Astrocyte (in vitro differentiated cells and primary cell): ENCODE results near the gene CPXM1. TPM values are rescaled to one million over a fixed set of nuclear protein-coding genes. Genes with fewer than 3 reads are reported as not detected.

Experiments
- DNase-seq: peaks from one replicate; pipeline ENCODE4 v3.0.0-alpha.2; 2010; ENCODE audit warnings: low read depth
- FAIRE-seq: peaks from 2 replicates; lab custom pipeline; 2011; peaks lifted over from hg19 to GRCh38; lab: Jason Lieb, UNC
- H2AFZ ChIP-seq: 2 replicates; pipeline ENCODE4 v1.6.0; 2012; ENCODE audit warnings: low read depth, low read length, inconsistent platforms
- H3K27ac ChIP-seq: 2 replicates; pipeline ENCODE4 v1.5.1; 2011; ENCODE audit warnings: low read depth, low read length, inconsistent platforms
- H3K27me3 ChIP-seq: 2 replicates; pipeline ENCODE4 v1.6.0; 2011; ENCODE audit warnings: low read length, inconsistent platforms; ENCODE audit not compliant: insufficient read depth
- H3K36me3 ChIP-seq: 2 replicates; pipeline ENCODE4 v1.5.1; 2011; ENCODE audit warnings: low read length, inconsistent platforms; ENCODE audit not compliant: insufficient read depth
- H3K4me1 ChIP-seq: 2 replicates; pipeline ENCODE4 v1.5.1; 2011; ENCODE audit warnings: low read length, inconsistent platforms; ENCODE audit not compliant: insufficient read depth
- H3K4me2 ChIP-seq: 2 replicates; pipeline ENCODE4 v1.6.0; 2012; ENCODE audit warnings: low read length, inconsistent platforms
- H3K4me3 ChIP-seq: 2 replicates; pipeline ENCODE4 v1.5.1; 2011; ENCODE audit warnings: low read depth, mild to moderate bottlenecking, low read length, inconsistent platforms; ENCODE audit not compliant: insufficient read depth
- H3K79me2 ChIP-seq: 2 replicates; pipeline ENCODE4 v1.6.0; 2012; ENCODE audit warnings: mild to moderate bottlenecking, low read length, inconsistent platforms; ENCODE audit not compliant: insufficient read depth
- H3K9ac ChIP-seq: 2 replicates; pipeline ENCODE4 v1.6.0; 2012; ENCODE audit warnings: mild to moderate bottlenecking, low read length, inconsistent platforms
- H3K9me3 ChIP-seq: 2 replicates; pipeline ENCODE4 v1.5.1; 2012; ENCODE audit warnings: low read depth, mild to moderate bottlenecking, low read length, inconsistent platforms; ENCODE audit not compliant: insufficient read depth
- H4K20me1 ChIP-seq: 2 replicates; pipeline ENCODE4 v1.6.0; 2012; ENCODE audit warnings: low read length, inconsistent platforms; ENCODE audit not compliant: insufficient read depth
- H3K27ac Mint-ChIP-seq: one replicate; pipeline ENCODE4 v1.8.0; 2021; ENCODE audit warnings: mild to moderate bottlenecking, mixed read lengths; ENCODE audit not compliant: unreplicated experiment
- H3K27me3 Mint-ChIP-seq: one replicate; pipeline ENCODE4 v1.8.0; 2021; ENCODE audit warnings: low read depth, mixed read lengths; ENCODE audit not compliant: unreplicated experiment
- H3K36me3 Mint-ChIP-seq: one replicate; pipeline ENCODE4 v1.8.0; 2021; ENCODE audit warnings: low read depth, mixed read lengths; ENCODE audit not compliant: unreplicated experiment
- H3K4me1 Mint-ChIP-seq: one replicate; pipeline ENCODE4 v1.8.0; 2021; ENCODE audit warnings: low read depth, mixed read lengths; ENCODE audit not compliant: unreplicated experiment
- H3K4me3 Mint-ChIP-seq: one replicate; pipeline ENCODE4 v1.8.0; 2021; ENCODE audit warnings: mild to moderate bottlenecking, moderate library complexity, mixed read lengths; ENCODE audit not compliant: unreplicated experiment
- H3K9me3 Mint-ChIP-seq: one replicate; pipeline ENCODE4 v1.8.0; 2021; ENCODE audit warnings: mild to moderate bottlenecking, mixed read lengths; ENCODE audit not compliant: unreplicated experiment
- CTCF ChIP-seq: IDR thresholded peaks from 2 replicates; pipeline ENCODE4 v1.5.1; 2011; ENCODE audit warnings: low read depth, mild to moderate bottlenecking, inconsistent platforms, low read length, moderate library complexity; ENCODE audit not compliant: insufficient read depth
- EZH2 ChIP-seq: IDR thresholded peaks from 2 replicates; pipeline ENCODE4 v1.6.1; 2012; ENCODE audit warnings: mild to moderate bottlenecking, low read length, inconsistent platforms; ENCODE audit not compliant: insufficient read depth
- total RNA-seq: library from RNA; stranded (reverse); gene quantifications from 2 replicates; pipeline ENCODE4 v1.2.1, GENCODE V29; 2021

Gene CPXM1
- total RNA-seq, 1 donor from 2014 or later = 10.9 TPM

- no peaks in the 10 kb centered on the region for H3K4me1 Mint-ChIP-seq
- no peak overlapping the region for H3K27ac Mint-ChIP-seq
- H3K4me2 ChIP-seq = no peak overlapping the region
- no peak overlapping the region for H3K9ac ChIP-seq
- TF ChIP-seq EZH2 = no peak
- TF ChIP-seq CTCF = no peak
- H3K27ac ChIP-seq = no peak overlapping the region
- H3K4me3 Mint-ChIP-seq = no peak overlapping the region
- DNase-seq (no peak), FAIRE-seq (no peak)
- H3K79me2 ChIP-seq = no peaks in the 10 kb centered on the region
- no peaks in the 10 kb centered on the region for H4K20me1 ChIP-seq
- peaks cover 18% of the 10 kb centered on the region for H3K27me3 ChIP-seq
- no peaks in the 10 kb centered on the region for H3K36me3 ChIP-seq
- H3K27me3 Mint-ChIP-seq = peaks cover 48% of the 10 kb centered on the region
- H2AFZ ChIP-seq = no peak overlapping the region
- H3K9me3 Mint-ChIP-seq = no peaks in the 10 kb centered on the region
- H3K4me3 ChIP-seq = no peak overlapping the region
- no peaks in the 10 kb centered on the region for H3K4me1 ChIP-seq
- H3K36me3 Mint-ChIP-seq = no peaks in the 10 kb centered on the region
- no peaks in the 10 kb centered on the region for H3K9me3 ChIP-seq
Measured at GRCh38 chr20:2793471-2793870, 7.0 kb downstream of the CPXM1 start.

GRCh38 chr20:2783908-2784566, 16.4 kb downstream of the CPXM1 start:
- TF ChIP-seq CTCF = no peak
- no peak for TF ChIP-seq EZH2
- Histone ChIP-seq H3K36me3 (no peaks in the 10 kb centered on the region), H3K79me2 (no peaks in the 10 kb centered on the region), H3K4me2 (no peak overlapping the region), H3K4me1 (no peaks in the 10 kb centered on the region), H3K27me3 (peaks cover 25% of the 10 kb centered on the region), H3K4me3 (no peak overlapping the region), H3K9ac (no peak overlapping the region), H4K20me1 (no peaks in the 10 kb centered on the region), H3K9me3 (no peaks in the 10 kb centered on the region), H2AFZ (no peak overlapping the region), H3K27ac (no peak overlapping the region)
- Mint-ChIP-seq H3K9me3 (peaks cover 6% of the 10 kb centered on the region), H3K36me3 (no peaks in the 10 kb centered on the region), H3K4me3 (no peak overlapping the region), H3K27ac (no peak overlapping the region), H3K4me1 (no peaks in the 10 kb centered on the region), H3K27me3 (peaks cover 27% of the 10 kb centered on the region)
- DNase-seq (no peak), FAIRE-seq (no peak)

GRCh38 chr20:2780948-2781347, 19.5 kb downstream of the CPXM1 start:
- no peak overlapping the region for H3K9ac ChIP-seq
- Mint-ChIP-seq H3K4me1 (no peaks in the 10 kb centered on the region), H3K4me3 (no peak overlapping the region), H3K27me3 (peaks cover 29% of the 10 kb centered on the region), H3K36me3 (no peaks in the 10 kb centered on the region), H3K9me3 (peaks cover 6% of the 10 kb centered on the region), H3K27ac (no peak overlapping the region)
- H3K36me3 ChIP-seq = no peaks in the 10 kb centered on the region
- DNase-seq = no peak
- H2AFZ ChIP-seq = no peak overlapping the region
- H3K4me2 ChIP-seq = no peak overlapping the region
- no peaks in the 10 kb centered on the region for H3K4me1 ChIP-seq
- H3K27me3 ChIP-seq = peaks cover 25% of the 10 kb centered on the region
- no peak overlapping the region for H3K4me3 ChIP-seq
- no peak overlapping the region for H3K27ac ChIP-seq
- H4K20me1 ChIP-seq = no peaks in the 10 kb centered on the region
- no peaks in the 10 kb centered on the region for H3K79me2 ChIP-seq
- H3K9me3 ChIP-seq = no peaks in the 10 kb centered on the region
- TF ChIP-seq EZH2 (no peak), CTCF (no peak)
- FAIRE-seq = no peak
